Mesenchymal stem cell (in vitro differentiated cells and primary cell): ENCODE measurements around the gene SLC7A14.

Source experiments
- DNase-seq: peaks from one replicate; pipeline ENCODE4 v3.0.0-alpha.2; 2013
- H2AFZ ChIP-seq: one replicate; pipeline ENCODE4 v1.6.1; 2013; ENCODE audit warnings: low read depth, mild to moderate bottlenecking, control low read depth, inconsistent platforms, low read length, moderate library complexity
- H2AK5ac ChIP-seq: 2 replicates; pipeline ENCODE4 v1.6.1; 2013; ENCODE audit warnings: low read length, moderate library complexity, mild to moderate bottlenecking, inconsistent platforms; ENCODE audit not compliant: severe bottlenecking
- H2BK120ac ChIP-seq: one replicate; pipeline ENCODE4 v1.6.1; 2013; ENCODE audit warnings: low read depth, mild to moderate bottlenecking, inconsistent platforms, low read length, moderate library complexity
- H2BK12ac ChIP-seq, 2 experiments: one replicate each; pipeline ENCODE4 v1.6.1; 2013; ENCODE audit warnings: inconsistent platforms in 2 of 2, low read length in 2 of 2, mild to moderate bottlenecking in 2 of 2, moderate library complexity in 2 of 2, control low read depth in 1 of 2
- H2BK15ac ChIP-seq: one replicate; pipeline ENCODE4 v1.6.1; 2013; ENCODE audit warnings: mild to moderate bottlenecking, low read depth, inconsistent platforms; ENCODE audit not compliant: poor library complexity, severe bottlenecking
- H2BK5ac ChIP-seq: 2 replicates; pipeline ENCODE4 v1.6.1; 2013; ENCODE audit warnings: low read depth, mild to moderate bottlenecking, low read length, control low read depth, inconsistent platforms; ENCODE audit not compliant: poor library complexity, severe bottlenecking
- H3K14ac ChIP-seq, 2 experiments: one replicate each; pipeline ENCODE4 v1.6.1; 2013; ENCODE audit warnings: inconsistent platforms in 2 of 2, low read length in 2 of 2, control low read depth in 1 of 2, mild to moderate bottlenecking in 1 of 2, moderate library complexity in 1 of 2
- H3K18ac ChIP-seq, 2 experiments: one replicate each; pipeline ENCODE4 v1.6.1; 2013; ENCODE audit warnings: inconsistent platforms in 2 of 2, low read length in 2 of 2, control low read depth in 1 of 2, low read depth in 1 of 2, mild to moderate bottlenecking in 1 of 2
- H3K23ac ChIP-seq, 2 experiments: one replicate each; pipeline ENCODE4 v1.6.1; 2013; ENCODE audit warnings: inconsistent platforms in 2 of 2, low read length in 2 of 2, mild to moderate bottlenecking in 2 of 2, moderate library complexity in 2 of 2, control low read depth in 1 of 2
- H3K27ac ChIP-seq: 2 replicates; pipeline ENCODE4 v1.5.1; 2013; ENCODE audit warnings: mild to moderate bottlenecking, moderate library complexity, low read length, control low read depth, inconsistent platforms; ENCODE audit not compliant: poor library complexity, severe bottlenecking
- H3K27me3 ChIP-seq, 2 experiments: 2 replicates each; pipeline versions ENCODE4 v1.6.1 to v1.7.0; 2013; ENCODE audit warnings: low read length in 2 of 2, mild to moderate bottlenecking in 2 of 2, moderate library complexity in 2 of 2, control low read depth in 1 of 2, inconsistent platforms in 1 of 2; ENCODE audit not compliant: control insufficient read depth in 1 of 2, insufficient read depth in 1 of 2
- H3K36me3 ChIP-seq, 2 experiments: 2 replicates each; pipeline versions ENCODE4 v1.6.1 to v1.7.0; 2013; ENCODE audit warnings: low read length in 2 of 2, control low read depth in 1 of 2, inconsistent platforms in 1 of 2, low read depth in 1 of 2, mild to moderate bottlenecking in 1 of 2; ENCODE audit not compliant: insufficient read depth in 2 of 2, control insufficient read depth in 1 of 2
- H3K4ac ChIP-seq, 2 experiments: one replicate each; pipeline ENCODE4 v1.6.1; 2013; ENCODE audit warnings: inconsistent platforms in 2 of 2, low read length in 2 of 2, mild to moderate bottlenecking in 2 of 2, moderate library complexity in 2 of 2, control low read depth in 1 of 2, low read depth in 1 of 2
- H3K4me1 ChIP-seq: 2 replicates; pipeline ENCODE4 v1.6.1; 2013; ENCODE audit warnings: low read depth, low read length, control low read depth; ENCODE audit not compliant: control insufficient read depth, insufficient read depth
- H3K4me2 ChIP-seq: 2 replicates; pipeline ENCODE4 v1.6.1; 2013; ENCODE audit warnings: low read length, mild to moderate bottlenecking, inconsistent platforms; ENCODE audit not compliant: poor library complexity, severe bottlenecking
- H3K4me3 ChIP-seq, 2 experiments: 2 replicates each; pipeline versions ENCODE4 v1.5.1 to v1.7.0; 2013; ENCODE audit warnings: low read length in 2 of 2, mild to moderate bottlenecking in 2 of 2, control low read depth in 1 of 2, low read depth in 1 of 2; ENCODE audit not compliant: insufficient read depth in 1 of 2
- H3K79me1 ChIP-seq: replicated peaks from 2 replicates; pipeline ENCODE4 v1.6.1; 2013; ENCODE audit warnings: mild to moderate bottlenecking, control low read depth, low read length, inconsistent platforms; ENCODE audit not compliant: poor library complexity, severe bottlenecking
- H3K9ac ChIP-seq: 2 replicates; pipeline ENCODE4 v1.7.0; 2013; ENCODE audit warnings: mild to moderate bottlenecking, low read length, moderate library complexity
- H3K9me3 ChIP-seq: 2 replicates; pipeline ENCODE4 v1.7.0; 2013; ENCODE audit warnings: mild to moderate bottlenecking, low read length; ENCODE audit not compliant: control insufficient read depth
- H4K8ac ChIP-seq: one replicate; pipeline ENCODE4 v1.6.1; 2013; ENCODE audit warnings: inconsistent platforms, mild to moderate bottlenecking, low read length, moderate library complexity
- H4K91ac ChIP-seq: one replicate; pipeline ENCODE4 v1.6.1; 2013; ENCODE audit warnings: mild to moderate bottlenecking, low read length, inconsistent platforms
- WGBS: methylation state at CpG from one replicate; pipeline ENCODE4 v1.1.7; 2013; ENCODE audit warnings: mixed read lengths; 5-methylcytosine and 5-hydroxymethylcytosine counted together

SLC7A14 gene

DNA sequence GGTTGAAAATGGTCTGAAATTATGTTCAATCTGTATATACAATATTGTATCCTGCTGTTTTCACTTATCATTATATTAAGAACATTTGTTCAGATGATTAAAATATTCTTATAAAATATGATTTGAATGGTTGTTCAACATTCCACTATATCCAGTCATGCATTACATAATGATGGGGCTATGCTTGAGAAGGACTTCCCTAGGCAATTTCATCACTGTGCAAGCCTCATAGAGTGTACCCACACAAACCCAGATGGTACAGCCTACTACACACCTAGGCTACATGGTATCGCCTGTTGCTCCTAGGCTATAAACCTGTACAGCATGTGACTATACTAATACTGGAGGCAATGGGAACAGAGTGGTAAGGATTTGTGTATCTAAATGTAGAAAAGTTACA, 30.5 kb downstream of the SLC7A14 start:
- H2BK12ac ChIP-seq = no peak overlapping the region
- no peak overlapping the region for H3K9ac ChIP-seq
- H3K23ac ChIP-seq = no peak overlapping the region
- no peak overlapping the region for H2BK120ac ChIP-seq
- H3K27me3 ChIP-seq = no peaks in the 10 kb centered on the region
- no peak overlapping the region for H2BK15ac ChIP-seq
- H2AK5ac ChIP-seq = no peak overlapping the region
- H2AFZ ChIP-seq = no peak overlapping the region
- H3K27ac ChIP-seq = no peak overlapping the region
- H3K4me2 ChIP-seq = no peak overlapping the region
- H4K8ac ChIP-seq = no peak overlapping the region
- H3K79me1 ChIP-seq = no peaks in the 10 kb centered on the region
- no peak overlapping the region for H4K91ac ChIP-seq
- no peak overlapping the region for H3K4ac ChIP-seq
- no peak overlapping the region for H2BK5ac ChIP-seq
- no peak overlapping the region for H3K18ac ChIP-seq
- no peak for DNase-seq
- no peak overlapping the region for H3K4me3 ChIP-seq
- peaks cover 0 to 8% of the 10 kb centered on the region in 2 experiments for H3K36me3 ChIP-seq
- no CpG with 5 or more reads among the region's 1 CpG for WGBS
- H3K4me1 ChIP-seq = no peaks in the 10 kb centered on the region
- H3K14ac ChIP-seq = no peak overlapping the region
- H3K9me3 ChIP-seq = no peaks in the 10 kb centered on the region

DNA sequence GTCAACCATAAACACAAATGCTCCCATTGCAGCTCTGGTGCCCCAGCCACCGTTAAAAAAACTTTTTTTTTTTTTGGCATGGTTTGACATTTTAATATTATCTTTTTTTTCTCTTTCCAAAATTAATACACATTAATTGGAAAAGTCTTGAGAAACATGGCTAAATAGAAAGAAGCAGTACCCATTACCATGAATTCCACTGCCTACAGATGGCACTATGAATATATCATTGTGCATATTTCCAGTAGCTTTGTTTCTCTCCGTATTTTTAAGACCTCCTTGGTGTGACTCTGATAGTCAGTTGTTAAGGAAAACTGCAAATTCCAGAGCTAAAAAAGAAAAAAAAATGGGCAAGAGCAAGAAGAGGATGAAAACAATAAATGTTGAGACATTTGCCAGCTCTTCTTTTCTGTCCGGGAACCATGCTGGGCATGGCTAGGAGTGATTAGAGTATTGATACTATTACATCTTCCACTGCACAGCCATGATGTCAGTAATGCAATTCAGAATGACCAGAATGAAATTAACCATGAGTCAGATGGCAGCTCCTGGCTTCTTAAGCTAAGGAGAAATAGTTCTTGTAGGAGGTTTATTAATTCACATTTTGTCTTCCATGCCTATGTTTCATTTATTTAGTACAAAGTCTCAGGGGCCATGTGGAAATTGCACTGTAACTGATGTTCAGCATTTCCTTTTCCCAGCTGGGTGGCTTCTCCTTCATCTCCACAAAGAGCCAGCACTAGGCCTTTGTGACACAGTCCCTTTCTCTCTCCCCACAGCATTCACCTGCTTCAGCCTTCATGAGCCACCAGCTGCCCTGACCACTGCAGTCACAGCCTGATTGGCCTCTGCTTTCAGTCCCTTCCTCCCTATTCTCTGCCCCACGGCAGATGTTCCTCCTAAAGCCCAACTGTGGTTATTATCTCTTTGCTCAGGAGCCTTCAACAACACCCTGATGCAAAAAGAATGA, 31.8 kb downstream of the SLC7A14 start:
- Histone ChIP-seq H3K36me3 (peaks cover 0 to 8% of the 10 kb centered on the region in 2 experiments), H3K4me3 (no peak overlapping the region), H2BK12ac (no peak overlapping the region), H3K27me3 (no peaks in the 10 kb centered on the region), H3K79me1 (no peaks in the 10 kb centered on the region), H3K9ac (peak overlapping the region; percentile 35), H3K23ac (no peak overlapping the region), H2BK120ac (no peak overlapping the region), H3K4me1 (no peaks in the 10 kb centered on the region), H3K4ac (no peak overlapping the region), H4K91ac (no peak overlapping the region), H2BK15ac (no peak overlapping the region), H2AFZ (no peak overlapping the region), H3K4me2 (no peak overlapping the region), H3K27ac (no peak overlapping the region), H3K14ac (no peak overlapping the region), H3K18ac (no peak overlapping the region), H4K8ac (no peak overlapping the region), H3K9me3 (no peaks in the 10 kb centered on the region), H2BK5ac (no peak overlapping the region), H2AK5ac (no peak overlapping the region)
- WGBS = 89% methylated on average over 2 of the region's 4 CpGs
- no peak for DNase-seq

DNA sequence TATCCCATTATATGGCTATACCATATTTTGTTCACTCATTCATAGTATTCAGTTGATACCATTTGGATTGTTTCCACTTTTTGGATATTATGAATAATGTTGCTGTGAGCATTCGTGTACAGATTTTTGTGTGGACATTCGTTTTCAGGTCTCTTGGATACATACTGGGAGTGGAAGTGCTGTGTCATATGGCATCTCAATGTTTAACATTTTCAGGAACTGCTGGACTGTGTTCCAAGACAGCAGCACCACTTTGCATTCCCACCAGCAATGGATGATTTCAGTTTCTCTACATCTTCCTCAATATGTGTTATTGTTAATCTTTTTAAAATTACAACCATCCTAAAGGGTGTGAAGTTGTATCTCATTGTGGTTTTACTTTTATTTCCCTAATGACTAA, 34.6 kb downstream of the SLC7A14 start:
- no peak overlapping the region for H4K91ac ChIP-seq
- no peak overlapping the region for H3K27ac ChIP-seq
- no peak overlapping the region for H4K8ac ChIP-seq
- no peak overlapping the region for H2BK120ac ChIP-seq
- H3K4me3 ChIP-seq = no peak overlapping the region
- H2BK5ac ChIP-seq = no peak overlapping the region
- no peak overlapping the region for H3K23ac ChIP-seq
- no peaks in the 10 kb centered on the region for H3K4me1 ChIP-seq
- 84% methylated on average over 2 of the region's 2 CpGs for WGBS
- H3K36me3 ChIP-seq = peaks cover 0 to 6% of the 10 kb centered on the region in 2 experiments
- no peak overlapping the region for H3K18ac ChIP-seq
- no peak overlapping the region for H3K9ac ChIP-seq
- no peaks in the 10 kb centered on the region for H3K9me3 ChIP-seq
- no peak overlapping the region for H2AFZ ChIP-seq
- H3K14ac ChIP-seq = no peak overlapping the region
- no peak overlapping the region for H3K4ac ChIP-seq
- no peaks in the 10 kb centered on the region for H3K27me3 ChIP-seq
- H2BK12ac ChIP-seq = no peak overlapping the region
- no peak for DNase-seq
- H2AK5ac ChIP-seq = no peak overlapping the region
- H3K79me1 ChIP-seq = no peaks in the 10 kb centered on the region
- no peak overlapping the region for H2BK15ac ChIP-seq
- no peak overlapping the region for H3K4me2 ChIP-seq

GRCh38 chr3:170542704-170543103, 43.2 kb downstream of the SLC7A14 start:
- H2BK15ac ChIP-seq = no peak overlapping the region
- no peak overlapping the region for H3K14ac ChIP-seq
- H3K4ac ChIP-seq = no peak overlapping the region
- H3K9me3 ChIP-seq = no peaks in the 10 kb centered on the region
- no peak overlapping the region for H3K18ac ChIP-seq
- H3K4me1 ChIP-seq = no peaks in the 10 kb centered on the region
- no peak overlapping the region for H3K27ac ChIP-seq
- 96% methylated on average over 2 of the region's 3 CpGs for WGBS
- H3K23ac ChIP-seq = no peak overlapping the region
- H4K8ac ChIP-seq = no peak overlapping the region
- no peaks in the 10 kb centered on the region for H3K27me3 ChIP-seq
- H3K4me3 ChIP-seq = no peak overlapping the region
- H2BK5ac ChIP-seq = no peak overlapping the region
- H2AFZ ChIP-seq = no peak overlapping the region
- no peak overlapping the region for H2BK12ac ChIP-seq
- no peaks in the 10 kb centered on the region for H3K79me1 ChIP-seq
- no peak overlapping the region for H3K9ac ChIP-seq
- peaks cover 0 to 6% of the 10 kb centered on the region in 2 experiments for H3K36me3 ChIP-seq
- no peak for DNase-seq
- no peak overlapping the region for H3K4me2 ChIP-seq
- H2BK120ac ChIP-seq = no peak overlapping the region
- no peak overlapping the region for H4K91ac ChIP-seq
- H2AK5ac ChIP-seq = no peak overlapping the region
